Trophoblast cell (in vitro differentiated cells and primary cell): ENCODE results near the gene SDR42E1.
A peak's percentile ranks its signal among the peaks of the same experiment; 100 is the strongest.

Experiments used
- DNase-seq, 2 donors: peaks; one replicate each; pipeline ENCODE4 v3.0.0-alpha.2; 2016
- H2AFZ ChIP-seq: 2 replicates; pipeline ENCODE4 v1.6.1; 2013; ENCODE audit warnings: low read length, moderate library complexity, mild to moderate bottlenecking; ENCODE audit not compliant: insufficient read depth, poor library complexity
- H2AK5ac ChIP-seq: 2 replicates; pipeline ENCODE4 v1.6.1; 2013; ENCODE audit warnings: mild to moderate bottlenecking, low read length
- H2BK120ac ChIP-seq: 2 replicates; pipeline ENCODE4 v1.6.1; 2013; ENCODE audit warnings: low read length, mild to moderate bottlenecking, moderate library complexity; ENCODE audit not compliant: insufficient read depth, poor library complexity
- H2BK12ac ChIP-seq: 2 replicates; pipeline ENCODE4 v1.6.1; 2013; ENCODE audit warnings: mild to moderate bottlenecking, low read length, moderate library complexity
- H2BK5ac ChIP-seq: 2 replicates; pipeline ENCODE4 v1.6.1; 2013; ENCODE audit warnings: low read length, low read depth, moderate library complexity, mild to moderate bottlenecking; ENCODE audit not compliant: poor library complexity
- H3K14ac ChIP-seq: 2 replicates; pipeline ENCODE4 v1.6.1; 2013; ENCODE audit warnings: mild to moderate bottlenecking, low read length
- H3K18ac ChIP-seq: 2 replicates; pipeline ENCODE4 v1.6.1; 2013; ENCODE audit warnings: mild to moderate bottlenecking, low read length
- H3K23ac ChIP-seq: 2 replicates; pipeline ENCODE4 v1.6.1; 2013; ENCODE audit warnings: low read length
- H3K27ac ChIP-seq: 2 replicates; pipeline ENCODE4 v1.5.1; 2013; ENCODE audit warnings: low read depth, mild to moderate bottlenecking, inconsistent platforms, low read length, moderate library complexity
- H3K27me3 ChIP-seq: 2 replicates; pipeline ENCODE4 v1.6.1; 2013; ENCODE audit warnings: inconsistent platforms, mild to moderate bottlenecking, low read length, moderate library complexity; ENCODE audit not compliant: insufficient read depth
- H3K36me3 ChIP-seq, 2 experiments: 1 replicate in 1 of 2; 2 replicates in 1 of 2; pipeline ENCODE4 v1.6.1; 2013; ENCODE audit warnings: low read length in 2 of 2, mild to moderate bottlenecking in 2 of 2, moderate library complexity in 1 of 2; ENCODE audit not compliant: insufficient read depth in 2 of 2, control insufficient read depth in 1 of 2
- H3K4ac ChIP-seq: 2 replicates; pipeline ENCODE4 v1.6.1; 2013; ENCODE audit warnings: low read depth, mild to moderate bottlenecking, low read length, moderate library complexity
- H3K4me1 ChIP-seq, 2 experiments: 1 replicate in 1 of 2; 2 replicates in 1 of 2; pipeline ENCODE4 v1.6.1; 2013; ENCODE audit warnings: low read length in 2 of 2, mild to moderate bottlenecking in 2 of 2, moderate library complexity in 1 of 2; ENCODE audit not compliant: insufficient read depth in 2 of 2, control insufficient read depth in 1 of 2
- H3K4me2 ChIP-seq: 2 replicates; pipeline ENCODE4 v1.6.1; 2013; ENCODE audit warnings: inconsistent platforms, mild to moderate bottlenecking, low read length, moderate library complexity
- H3K4me3 ChIP-seq: 2 replicates; pipeline ENCODE4 v1.5.1; 2013; ENCODE audit warnings: mild to moderate bottlenecking, low read depth, low read length, inconsistent platforms
- H3K79me1 ChIP-seq: one replicate; pipeline ENCODE4 v1.6.1; 2013; ENCODE audit warnings: low read length
- H3K79me2 ChIP-seq: 2 replicates; pipeline ENCODE4 v1.6.1; 2013; ENCODE audit warnings: low read length, mild to moderate bottlenecking; ENCODE audit not compliant: control insufficient read depth, insufficient read depth, poor library complexity
- H3K9ac ChIP-seq: 2 replicates; pipeline ENCODE4 v1.6.1; 2013; ENCODE audit warnings: mild to moderate bottlenecking, low read length
- H3K9me3 ChIP-seq: 2 replicates; pipeline ENCODE4 v1.6.1; 2013; ENCODE audit warnings: low read depth, mild to moderate bottlenecking, control low read depth, inconsistent platforms, low read length; ENCODE audit not compliant: insufficient read depth
- H4K12ac ChIP-seq: 2 replicates; pipeline ENCODE4 v1.6.1; 2013; ENCODE audit warnings: low read depth, mild to moderate bottlenecking, low read length, moderate library complexity
- H4K8ac ChIP-seq: 2 replicates; pipeline ENCODE4 v1.6.1; 2013; ENCODE audit warnings: low read depth, mild to moderate bottlenecking, low read length, moderate library complexity
- H4K91ac ChIP-seq: one replicate; pipeline ENCODE4 v1.6.1; 2013; ENCODE audit warnings: low read depth, mild to moderate bottlenecking, low read length, moderate library complexity
- WGBS: extraction: QIAGEN DNeasy Blood & Tissue Kit; methylation state at CpG from one replicate; pipeline ENCODE4 v1.1.7; 2013; ENCODE audit warnings: missing lambda C conversion rate; ENCODE audit not compliant: insufficient read length, insufficient coverage; ENCODE audit errors: extremely low coverage; 5-methylcytosine and 5-hydroxymethylcytosine counted together

Gene SDR42E1

GRCh38 chr16:82043680-82044584, 32.7 kb upstream of the SDR42E1 start:
- no peaks in the 10 kb centered on the region for H3K27me3 ChIP-seq
- H2AFZ ChIP-seq = no peak overlapping the region
- no peak overlapping the region for H4K91ac ChIP-seq
- H4K12ac ChIP-seq = no peak overlapping the region
- peak in 1 of 2 donors; percentile 78 for DNase-seq
- no peak overlapping the region for H3K18ac ChIP-seq
- no peak overlapping the region for H3K27ac ChIP-seq
- H3K79me1 ChIP-seq = no peaks in the 10 kb centered on the region
- no peak overlapping the region for H3K4ac ChIP-seq
- no peak overlapping the region for H3K14ac ChIP-seq
- no peak overlapping the region for H3K9ac ChIP-seq
- no peaks in the 10 kb centered on the region for H3K36me3 ChIP-seq
- no peaks in the 10 kb centered on the region for H3K4me1 ChIP-seq
- no CpG with 5 or more reads among the region's 6 CpGs for WGBS
- H2BK5ac ChIP-seq = no peak overlapping the region
- no peak overlapping the region for H3K23ac ChIP-seq
- no peak overlapping the region for H2AK5ac ChIP-seq
- no peaks in the 10 kb centered on the region for H3K79me2 ChIP-seq
- H3K4me2 ChIP-seq = no peak overlapping the region
- H2BK120ac ChIP-seq = no peak overlapping the region
- no peak overlapping the region for H4K8ac ChIP-seq
- H3K9me3 ChIP-seq = no peaks in the 10 kb centered on the region
- no peak overlapping the region for H3K4me3 ChIP-seq
- no peak overlapping the region for H2BK12ac ChIP-seq

DNA sequence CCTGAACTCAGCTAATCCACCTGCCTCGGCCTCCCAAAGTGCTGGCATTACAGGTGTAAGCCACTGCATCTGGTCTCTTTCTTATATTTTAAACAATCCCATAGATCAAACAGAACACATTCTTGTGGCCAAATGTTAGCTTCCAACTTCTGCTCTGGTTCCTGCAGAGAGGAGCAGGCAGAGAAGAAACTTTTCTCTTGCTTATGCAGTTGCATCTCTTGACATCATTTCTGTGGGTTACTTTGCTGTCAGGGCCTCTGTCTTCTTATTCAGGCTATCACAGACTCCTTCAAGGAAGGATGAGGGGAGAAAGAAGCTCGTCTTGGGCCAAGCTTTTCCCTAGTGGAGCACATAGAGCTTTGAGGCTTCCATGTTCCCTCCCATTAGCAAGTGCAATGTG, 31.6 kb upstream of the SDR42E1 start:
- Histone ChIP-seq H4K8ac (no peak overlapping the region), H3K4ac (no peak overlapping the region), H3K18ac (no peak overlapping the region), H2AFZ (no peak overlapping the region), H3K14ac (no peak overlapping the region), H4K12ac (no peak overlapping the region), H3K4me2 (no peak overlapping the region), H2BK12ac (no peak overlapping the region), H4K91ac (no peak overlapping the region), H3K23ac (no peak overlapping the region), H3K79me1 (no peaks in the 10 kb centered on the region), H3K79me2 (no peaks in the 10 kb centered on the region), H2AK5ac (no peak overlapping the region), H3K9ac (no peak overlapping the region), H3K4me1 (no peaks in the 10 kb centered on the region), H3K27me3 (no peaks in the 10 kb centered on the region), H2BK120ac (no peak overlapping the region), H2BK5ac (no peak overlapping the region), H3K36me3 (no peaks in the 10 kb centered on the region), H3K9me3 (no peaks in the 10 kb centered on the region), H3K27ac (no peak overlapping the region), H3K4me3 (no peak overlapping the region)
- no CpG with 5 or more reads among the region's 2 CpGs for WGBS
- DNase-seq = no peak

DNA sequence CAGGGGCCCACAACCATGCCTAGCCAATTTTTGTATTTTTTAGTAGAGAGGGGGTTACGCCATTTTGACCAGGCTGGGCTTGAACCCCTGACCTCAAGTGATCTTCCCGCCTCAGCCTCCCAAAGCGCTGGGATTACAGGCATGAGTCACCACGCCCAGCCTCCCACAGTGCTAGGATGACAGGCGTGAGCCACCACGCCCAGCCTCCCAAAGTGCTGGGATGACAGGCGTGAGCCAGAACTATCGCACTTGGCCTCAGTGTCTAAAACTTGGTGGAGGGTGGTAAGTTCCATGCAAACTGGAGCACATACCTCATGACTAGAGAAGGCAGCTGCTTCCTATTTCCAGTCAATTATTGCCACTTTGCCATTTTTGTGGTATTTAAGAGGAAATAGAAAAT, 30.9 kb upstream of the SDR42E1 start:
- Histone ChIP-seq H2BK5ac (no peak overlapping the region), H2BK120ac (no peak overlapping the region), H3K9ac (no peak overlapping the region)

GRCh38 chr16:82041542-82041941, 30.3 kb upstream of the SDR42E1 start:
- H3K27me3 ChIP-seq = no peaks in the 10 kb centered on the region
- H2AK5ac ChIP-seq = no peak overlapping the region
- WGBS = no CpG with 5 or more reads among the region's 4 CpGs

More for the DNA sequence above, 30.9 kb upstream of the SDR42E1 start:
- no peaks in the 10 kb centered on the region for H3K4me1 ChIP-seq
- no peak overlapping the region for H3K23ac ChIP-seq
- no peak overlapping the region for H3K27ac ChIP-seq
- H3K36me3 ChIP-seq = no peaks in the 10 kb centered on the region
- no peak overlapping the region for H2AFZ ChIP-seq
- no peaks in the 10 kb centered on the region for H3K9me3 ChIP-seq
- no peak overlapping the region for H2BK12ac ChIP-seq
- no CpG with 5 or more reads among the region's 8 CpGs for WGBS
- H4K91ac ChIP-seq = no peak overlapping the region
- no peaks in the 10 kb centered on the region for H3K79me2 ChIP-seq
- no peak overlapping the region for H4K12ac ChIP-seq
- no peaks in the 10 kb centered on the region for H3K79me1 ChIP-seq
- no peak overlapping the region for H3K18ac ChIP-seq
- H4K8ac ChIP-seq = no peak overlapping the region
- no peak overlapping the region for H3K4me3 ChIP-seq
- H2AK5ac ChIP-seq = no peak overlapping the region
- no peaks in the 10 kb centered on the region for H3K27me3 ChIP-seq
- H3K4ac ChIP-seq = no peak overlapping the region
- peak; percentile 55 to 58 for DNase-seq
- no peak overlapping the region for H3K14ac ChIP-seq
- no peak overlapping the region for H3K4me2 ChIP-seq

More at GRCh38 chr16:82041542-82041941, 30.3 kb upstream of the SDR42E1 start:
- Histone ChIP-seq H4K12ac (no peak overlapping the region), H3K4ac (no peak overlapping the region), H2BK5ac (no peak overlapping the region), H3K4me1 (no peaks in the 10 kb centered on the region), H3K79me2 (no peaks in the 10 kb centered on the region), H3K36me3 (no peaks in the 10 kb centered on the region), H2BK120ac (no peak overlapping the region), H3K27ac (no peak overlapping the region), H4K8ac (no peak overlapping the region), H3K79me1 (no peaks in the 10 kb centered on the region), H3K23ac (no peak overlapping the region), H3K9ac (no peak overlapping the region), H3K4me2 (no peak overlapping the region), H4K91ac (no peak overlapping the region), H2BK12ac (no peak overlapping the region), H3K18ac (no peak overlapping the region), H2AFZ (no peak overlapping the region), H3K14ac (no peak overlapping the region), H3K4me3 (no peak overlapping the region), H3K9me3 (no peaks in the 10 kb centered on the region)
- peak; percentile 31 to 66 for DNase-seq
